ENCODE results near the gene FOXB2. TPM values are rescaled to one million over a fixed set of nuclear protein-coding genes. Genes with fewer than 3 reads are reported as not detected.
A peak's percentile ranks its signal among the peaks of the same experiment; 100 is the strongest.
"Not testable (repeated sequence)": the region's sequence is repeated elsewhere in the genome, so short reads cannot be mapped to it uniquely, and the experiment has no call there.

FOXB2 gene
- not detected for total RNA-seq

DNA sequence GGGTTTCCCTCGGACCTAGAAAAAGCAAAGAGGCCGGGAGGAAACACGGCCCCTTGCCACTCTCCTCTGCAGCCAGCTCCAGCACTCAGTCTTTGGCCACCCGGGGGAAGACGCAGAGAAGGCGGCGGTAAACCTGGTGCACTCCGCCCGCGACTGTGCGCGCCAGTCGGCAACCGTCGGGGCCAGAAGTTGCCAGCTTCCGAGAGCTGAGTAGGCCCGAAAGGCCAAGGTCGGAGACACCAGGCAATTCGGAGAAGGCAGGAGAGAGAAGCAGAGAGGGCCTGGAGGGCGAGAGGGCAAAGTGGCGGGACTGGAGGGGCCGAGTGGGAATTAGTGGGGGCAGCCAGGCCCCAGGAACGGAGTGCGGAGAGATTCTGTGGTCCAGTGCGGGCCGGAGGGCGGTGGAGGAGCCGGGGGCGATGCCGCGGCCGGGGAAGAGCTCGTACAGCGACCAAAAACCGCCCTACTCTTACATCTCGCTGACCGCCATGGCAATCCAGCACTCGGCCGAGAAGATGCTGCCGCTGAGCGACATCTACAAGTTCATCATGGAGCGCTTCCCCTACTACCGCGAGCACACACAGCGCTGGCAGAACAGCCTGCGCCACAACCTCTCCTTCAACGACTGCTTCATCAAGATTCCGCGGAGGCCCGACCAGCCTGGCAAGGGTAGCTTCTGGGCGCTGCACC is at the start of gene FOXB2:
Gene FOXB2 (plus strand): TSS at position 420 of the 690 bp plus-strand sequence. CDS start 0 bp downstream, at position 420.
- Histone ChIP-seq H3K36me3 (ENCODE audit: control insufficient read depth in 3 of 3, insufficient read depth in 3 of 3, low read length in 3 of 3) (no peaks in the 10 kb centered on the region), H3K4me1 (ENCODE audit: control insufficient read depth in 3 of 3, insufficient read depth in 3 of 3, low read length in 3 of 3) (peaks cover 32 to 64% (median 38%) of the 10 kb centered on the region in 3 donors), H3K4me3 (ENCODE audit: low read length in 3 of 3) (peak within 1 kb of the TSS in 2 of 3 donors; percentile 40 to 41), H3K27ac (ENCODE audit: low read depth, low read length) (no peak within 1 kb of the TSS), H3K9ac (ENCODE audit: low read depth in 1 of 3, low read length in 3 of 3) (peak within 1 kb of the TSS in 1 of 3 donors; percentile 25), H3K27me3 (ENCODE audit: control insufficient read depth in 3 of 3, insufficient read depth in 3 of 3, low read length in 3 of 3) (peaks cover 91 to 98% (median 97%) of the 10 kb centered on the region in 3 donors), H3K9me3 (ENCODE audit: control insufficient read depth in 3 of 3, low read length in 3 of 3) (no peaks in the 10 kb centered on the region)

- no peaks in the 10 kb centered on the region for H3K9me3 ChIP-seq (ENCODE audit: control insufficient read depth in 3 of 3, low read length in 3 of 3)
Observed at GRCh38 chr9:76969716-76970115, 49.7 kb upstream of the FOXB2 start.

GRCh38 chr9:76978831-76979230 is 40.6 kb upstream of the FOXB2 start:
- not testable (repeated sequence) for H3K36me3 ChIP-seq (ENCODE audit: control insufficient read depth in 3 of 3, insufficient read depth in 3 of 3, low read length in 3 of 3); H3K27ac ChIP-seq (ENCODE audit: low read depth, low read length); H3K27me3 ChIP-seq (ENCODE audit: control insufficient read depth in 3 of 3, insufficient read depth in 3 of 3, low read length in 3 of 3); H3K9ac ChIP-seq (ENCODE audit: low read depth in 1 of 3, low read length in 3 of 3); H3K9me3 ChIP-seq (ENCODE audit: control insufficient read depth in 3 of 3, low read length in 3 of 3); H3K4me1 ChIP-seq (ENCODE audit: control insufficient read depth in 3 of 3, insufficient read depth in 3 of 3, low read length in 3 of 3); H3K4me3 ChIP-seq (ENCODE audit: low read length in 3 of 3)

More at GRCh38 chr9:76969716-76970115, 49.7 kb upstream of the FOXB2 start:
- Histone ChIP-seq H3K36me3 (ENCODE audit: control insufficient read depth in 3 of 3, insufficient read depth in 3 of 3, low read length in 3 of 3) (no peaks in the 10 kb centered on the region), H3K4me3 (ENCODE audit: low read length in 3 of 3) (no peak overlapping the region), H3K4me1 (ENCODE audit: control insufficient read depth in 3 of 3, insufficient read depth in 3 of 3, low read length in 3 of 3) (no peaks in the 10 kb centered on the region), H3K27ac (ENCODE audit: low read depth, low read length) (no peak overlapping the region), H3K9ac (ENCODE audit: low read depth in 1 of 3, low read length in 3 of 3) (no peak overlapping the region), H3K27me3 (ENCODE audit: control insufficient read depth in 3 of 3, insufficient read depth in 3 of 3, low read length in 3 of 3) (peaks cover 0 to 4% (median 0%) of the 10 kb centered on the region in 3 donors)

DNA sequence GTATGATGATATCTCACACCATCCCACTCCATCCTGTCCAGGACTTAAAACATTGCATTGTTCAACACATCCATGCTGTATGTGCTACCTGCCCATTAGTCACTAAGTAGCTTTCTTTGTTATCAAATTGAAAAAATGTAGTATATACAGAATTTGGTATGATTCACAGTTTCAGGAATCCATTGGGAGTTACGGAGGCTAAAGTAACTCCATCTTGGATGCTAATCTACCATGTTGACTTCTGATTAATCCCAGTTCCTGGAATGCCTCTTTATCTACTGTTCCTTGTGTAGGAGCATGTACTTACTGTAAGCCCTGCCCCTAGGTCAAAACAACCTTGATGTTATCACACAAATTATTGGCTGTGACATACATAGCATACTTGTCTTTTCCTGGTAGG is 38.9 kb upstream of the FOXB2 start:
- Histone ChIP-seq H3K9me3 (ENCODE audit: control insufficient read depth in 3 of 3, low read length in 3 of 3) (no peaks in the 10 kb centered on the region), H3K4me3 (ENCODE audit: low read length in 3 of 3) (no peak overlapping the region), H3K27me3 (ENCODE audit: control insufficient read depth in 3 of 3, insufficient read depth in 3 of 3, low read length in 3 of 3) (peaks cover 0 to 9% (median 0%) of the 10 kb centered on the region in 3 donors), H3K36me3 (ENCODE audit: control insufficient read depth in 3 of 3, insufficient read depth in 3 of 3, low read length in 3 of 3) (no peaks in the 10 kb centered on the region), H3K4me1 (ENCODE audit: control insufficient read depth in 3 of 3, insufficient read depth in 3 of 3, low read length in 3 of 3) (no peaks in the 10 kb centered on the region), H3K9ac (ENCODE audit: low read depth in 1 of 3, low read length in 3 of 3) (no peak overlapping the region), H3K27ac (ENCODE audit: low read depth, low read length) (no peak overlapping the region)

- H3K9me3 ChIP-seq (ENCODE audit: control insufficient read depth in 3 of 3, low read length in 3 of 3), result no peaks in the 10 kb centered on the region
- H3K9ac ChIP-seq (ENCODE audit: low read depth in 1 of 3, low read length in 3 of 3), result no peak overlapping the region
- H3K27me3 ChIP-seq (ENCODE audit: control insufficient read depth in 3 of 3, insufficient read depth in 3 of 3, low read length in 3 of 3), result peaks cover 0 to 5% (median 3%) of the 10 kb centered on the region in 3 donors
Observed at GRCh38 chr9:76984486-76984885, 35.0 kb upstream of the FOXB2 start.

DNA sequence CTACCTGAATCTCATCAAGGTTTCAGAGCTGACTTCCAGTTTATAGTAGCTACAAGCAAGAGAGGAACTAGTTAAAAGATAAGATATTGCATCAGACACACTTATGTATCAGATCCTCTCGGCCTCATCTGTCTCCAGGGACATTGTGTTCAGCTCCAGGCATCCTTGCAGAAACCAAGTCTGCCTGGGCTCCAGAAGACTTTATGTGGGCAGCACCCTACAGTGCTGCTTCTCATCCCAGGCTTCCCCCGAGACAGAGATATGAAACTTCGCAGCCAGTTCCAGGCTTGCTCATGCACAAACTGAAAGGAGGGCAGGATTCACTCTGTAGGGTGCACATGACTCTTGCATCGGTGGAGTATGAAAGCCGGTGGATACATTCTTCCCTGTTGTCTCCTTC is 33.9 kb upstream of the FOXB2 start:
- peaks cover 0 to 5% (median 3%) of the 10 kb centered on the region in 3 donors for H3K27me3 ChIP-seq (ENCODE audit: control insufficient read depth in 3 of 3, insufficient read depth in 3 of 3, low read length in 3 of 3)
- H3K4me3 ChIP-seq (ENCODE audit: low read length in 3 of 3), result no peak overlapping the region
- H3K4me1 ChIP-seq (ENCODE audit: control insufficient read depth in 3 of 3, insufficient read depth in 3 of 3, low read length in 3 of 3), result no peaks in the 10 kb centered on the region
- H3K27ac ChIP-seq (ENCODE audit: low read depth, low read length), result no peak overlapping the region
- H3K36me3 ChIP-seq (ENCODE audit: control insufficient read depth in 3 of 3, insufficient read depth in 3 of 3, low read length in 3 of 3), result no peaks in the 10 kb centered on the region
- H3K9ac ChIP-seq (ENCODE audit: low read depth in 1 of 3, low read length in 3 of 3), result no peak overlapping the region
- H3K9me3 ChIP-seq (ENCODE audit: control insufficient read depth in 3 of 3, low read length in 3 of 3), result no peaks in the 10 kb centered on the region

More at GRCh38 chr9:76984486-76984885, 35.0 kb upstream of the FOXB2 start:
- no peaks in the 10 kb centered on the region for H3K36me3 ChIP-seq (ENCODE audit: control insufficient read depth in 3 of 3, insufficient read depth in 3 of 3, low read length in 3 of 3)
- H3K4me3 ChIP-seq (ENCODE audit: low read length in 3 of 3), result no peak overlapping the region
- no peak overlapping the region for H3K27ac ChIP-seq (ENCODE audit: low read depth, low read length)
- no peaks in the 10 kb centered on the region for H3K4me1 ChIP-seq (ENCODE audit: control insufficient read depth in 3 of 3, insufficient read depth in 3 of 3, low read length in 3 of 3)

DNA sequence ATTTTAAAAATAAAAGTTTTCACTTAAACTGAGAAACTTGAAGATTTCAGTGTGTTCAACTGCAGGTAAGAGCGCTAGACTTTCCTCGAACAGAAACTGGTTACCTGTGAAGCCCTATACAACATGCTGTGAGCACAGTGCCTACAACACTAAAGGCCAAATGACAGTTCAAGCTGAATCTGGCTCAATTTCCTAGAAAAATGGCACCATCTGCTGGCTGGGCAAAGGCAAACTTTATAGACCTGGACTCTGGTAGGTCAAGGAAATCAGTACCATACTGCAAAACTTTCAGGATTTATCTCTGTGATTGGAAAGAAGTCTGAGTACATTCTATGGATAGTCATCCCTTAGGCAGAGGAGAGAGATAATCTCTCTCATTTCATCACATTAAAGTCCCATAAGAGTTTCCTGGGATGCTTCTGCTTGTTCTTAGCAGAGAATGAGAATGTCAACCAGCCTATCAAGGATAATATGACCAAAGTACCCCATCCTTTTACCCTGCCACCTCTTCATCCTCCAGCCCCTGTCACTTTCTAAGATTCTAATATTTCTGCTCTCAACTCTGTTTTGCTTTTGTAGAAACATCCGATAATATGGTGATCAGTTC is 31.8 kb upstream of the FOXB2 start:
- Histone ChIP-seq H3K9ac (ENCODE audit: low read depth in 1 of 3, low read length in 3 of 3) (no peak overlapping the region), H3K27ac (ENCODE audit: low read depth, low read length) (no peak overlapping the region), H3K4me3 (ENCODE audit: low read length in 3 of 3) (no peak overlapping the region), H3K9me3 (ENCODE audit: control insufficient read depth in 3 of 3, low read length in 3 of 3) (no peaks in the 10 kb centered on the region), H3K27me3 (ENCODE audit: control insufficient read depth in 3 of 3, insufficient read depth in 3 of 3, low read length in 3 of 3) (peaks cover 0 to 5% (median 3%) of the 10 kb centered on the region in 3 donors), H3K36me3 (ENCODE audit: control insufficient read depth in 3 of 3, insufficient read depth in 3 of 3, low read length in 3 of 3) (no peaks in the 10 kb centered on the region), H3K4me1 (ENCODE audit: control insufficient read depth in 3 of 3, insufficient read depth in 3 of 3, low read length in 3 of 3) (no peaks in the 10 kb centered on the region)

- Histone ChIP-seq H3K27ac (ENCODE audit: low read depth, low read length) (no peak overlapping the region), H3K4me1 (ENCODE audit: control insufficient read depth in 3 of 3, insufficient read depth in 3 of 3, low read length in 3 of 3) (no peaks in the 10 kb centered on the region), H3K36me3 (ENCODE audit: control insufficient read depth in 3 of 3, insufficient read depth in 3 of 3, low read length in 3 of 3) (no peaks in the 10 kb centered on the region), H3K9me3 (ENCODE audit: control insufficient read depth in 3 of 3, low read length in 3 of 3) (no peaks in the 10 kb centered on the region), H3K27me3 (ENCODE audit: control insufficient read depth in 3 of 3, insufficient read depth in 3 of 3, low read length in 3 of 3) (peaks cover 0 to 8% (median 3%) of the 10 kb centered on the region in 3 donors), H3K4me3 (ENCODE audit: low read length in 3 of 3) (no peak overlapping the region), H3K9ac (ENCODE audit: low read depth in 1 of 3, low read length in 3 of 3) (no peak overlapping the region)
Observed at GRCh38 chr9:76988941-76989340, 30.5 kb upstream of the FOXB2 start.

- no peak overlapping the region for H3K27ac ChIP-seq (ENCODE audit: low read depth, low read length)
- H3K36me3 ChIP-seq (ENCODE audit: control insufficient read depth in 3 of 3, insufficient read depth in 3 of 3, low read length in 3 of 3), result no peaks in the 10 kb centered on the region
- H3K9ac ChIP-seq (ENCODE audit: low read depth in 1 of 3, low read length in 3 of 3), result no peak overlapping the region
- no peak overlapping the region for H3K4me3 ChIP-seq (ENCODE audit: low read length in 3 of 3)
- H3K27me3 ChIP-seq (ENCODE audit: control insufficient read depth in 3 of 3, insufficient read depth in 3 of 3, low read length in 3 of 3), result peaks cover 0 to 3% (median 3%) of the 10 kb centered on the region in 3 donors
- H3K4me1 ChIP-seq (ENCODE audit: control insufficient read depth in 3 of 3, insufficient read depth in 3 of 3, low read length in 3 of 3), result no peaks in the 10 kb centered on the region
- no peaks in the 10 kb centered on the region for H3K9me3 ChIP-seq (ENCODE audit: control insufficient read depth in 3 of 3, low read length in 3 of 3)
Observed at GRCh38 chr9:76989501-76989900, 30.0 kb upstream of the FOXB2 start.

GRCh38 chr9:76996700-76997099 is 22.8 kb upstream of the FOXB2 start:
- Histone ChIP-seq H3K9me3 (ENCODE audit: control insufficient read depth in 3 of 3, low read length in 3 of 3) (no peaks in the 10 kb centered on the region), H3K36me3 (ENCODE audit: control insufficient read depth in 3 of 3, insufficient read depth in 3 of 3, low read length in 3 of 3) (no peaks in the 10 kb centered on the region), H3K27ac (ENCODE audit: low read depth, low read length) (no peak overlapping the region), H3K4me3 (ENCODE audit: low read length in 3 of 3) (no peak overlapping the region), H3K9ac (ENCODE audit: low read depth in 1 of 3, low read length in 3 of 3) (no peak overlapping the region), H3K27me3 (ENCODE audit: control insufficient read depth in 3 of 3, insufficient read depth in 3 of 3, low read length in 3 of 3) (peaks cover 0 to 3% (median 2%) of the 10 kb centered on the region in 3 donors), H3K4me1 (ENCODE audit: control insufficient read depth in 3 of 3, insufficient read depth in 3 of 3, low read length in 3 of 3) (no peaks in the 10 kb centered on the region)
